ENCODE data around the gene RBPJL. TPM values are rescaled to one million over a fixed set of nuclear protein-coding genes. Genes with fewer than 3 reads are reported as not detected.

Gene RBPJL
- total and polyA plus RNA-seq, 2 of the 13 experiments (the other 11 are each of a cell fraction or from before 2014, with no cell fraction given): not detected

DNA sequence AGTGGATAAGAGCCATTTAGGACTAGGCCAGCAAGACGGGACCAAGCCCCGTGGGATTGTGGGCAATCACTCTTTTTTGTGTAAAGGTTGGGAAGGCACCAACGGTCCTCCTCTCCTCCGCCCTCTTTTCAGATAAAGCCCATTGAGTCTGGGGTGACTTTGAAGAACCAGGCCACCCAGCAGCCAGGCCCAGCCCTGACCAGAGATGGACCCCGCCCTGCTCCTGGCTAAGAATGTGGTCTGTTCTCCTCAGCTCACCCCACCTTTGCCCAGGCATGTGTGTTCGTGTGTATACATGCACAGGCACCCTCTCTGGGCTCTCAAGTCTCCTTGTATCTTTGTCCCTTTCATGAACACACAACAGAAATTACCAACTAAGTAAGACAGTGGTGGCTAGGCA, 32.4 kb downstream of the RBPJL start (continued):
- TF ChIP-seq, protein P1, sequence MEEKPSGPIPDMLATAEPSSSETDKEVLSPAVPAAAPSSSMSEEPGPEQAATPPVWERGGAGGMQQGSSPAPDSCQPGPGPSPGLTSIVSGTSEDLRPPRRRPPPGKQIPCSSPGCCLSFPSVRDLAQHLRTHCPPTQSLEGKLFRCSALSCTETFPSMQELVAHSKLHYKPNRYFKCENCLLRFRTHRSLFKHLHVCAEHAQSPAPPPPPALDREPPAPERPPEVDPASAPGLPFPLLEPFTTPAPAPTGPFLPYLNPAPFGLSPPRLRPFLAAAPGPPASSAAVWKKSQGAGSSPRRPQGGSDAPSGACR (CRISPR knock-in tag; IDR thresholded peaks at IDR 0.05): no peak
- no peak for TF ChIP-seq RAD51 (IDR thresholded peaks at IDR 0.05; ENCODE audit: borderline replicate concordance)
- no peak for TF ChIP-seq IKZF4 (CRISPR knock-in tag; IDR thresholded peaks at IDR 0.05; ENCODE audit: borderline replicate concordance, low read depth, not compliant biosample characterization)
- no peak for TF ChIP-seq SRSF1 (optimal IDR thresholded peaks at IDR 0.05; ENCODE audit: low read depth, low read length)
- no peak for TF ChIP-seq ZNF7 (CRISPR knock-in tag; IDR thresholded peaks at IDR 0.05)

DNA sequence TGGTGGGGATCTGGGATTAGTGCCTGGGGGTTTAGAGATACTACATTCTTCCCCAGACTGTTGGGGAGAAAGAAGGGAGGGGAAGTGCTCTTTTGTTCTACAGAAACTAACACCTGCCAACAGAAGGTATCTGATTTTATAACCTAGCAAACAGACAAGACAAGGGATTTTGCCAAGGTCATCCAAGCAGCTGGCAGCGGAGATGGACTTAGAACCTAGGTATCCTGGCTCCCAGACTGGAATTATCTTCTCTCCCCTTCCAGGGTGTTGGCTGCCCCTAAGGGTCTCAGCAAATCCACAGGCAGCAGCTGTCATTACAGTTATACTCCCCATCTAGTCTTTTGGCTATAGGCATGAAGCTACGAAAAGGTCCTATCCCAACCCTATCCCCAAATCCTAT, 33.2 kb downstream of the RBPJL start:
- Histone ChIP-seq H3K27ac (ENCODE audit: extremely low read length, insufficient read depth, low read length) (peak overlapping the region; percentile 80), H3K4me1 (ENCODE audit: insufficient read depth, low read length) (peaks cover 90% of the 10 kb centered on the region), H3K4me2 (ENCODE audit: low read depth, low read length) (peak overlapping the region; percentile 99), H3K79me2 (ENCODE audit: insufficient read depth, low read length) (peaks cover 44% of the 10 kb centered on the region), H4K20me1 (ENCODE audit: insufficient read depth, low read length) (no peaks in the 10 kb centered on the region), H2AFZ (ENCODE audit: low read length) (no peak overlapping the region), H3K9me3 (ENCODE audit: low read length) (no peaks in the 10 kb centered on the region), H3K27me3 (ENCODE audit: control insufficient read depth in 1 of 2, insufficient read depth in 2 of 2, low read length in 2 of 2) (no peaks in the 10 kb centered on the region), H3K36me3 (replicated peaks in 1 of 2; ENCODE audit: control insufficient read depth in 1 of 2, insufficient read depth in 2 of 2, low read length in 2 of 2) (peaks cover 5 to 7% of the 10 kb centered on the region in 2 experiments; a peak in 3 of 5 replicates), H3K9ac (ENCODE audit: insufficient read depth, low read depth, low read length) (peak overlapping the region; percentile 35), H3K4me3 (replicated peaks in 1 of 3; ENCODE audit: insufficient read depth in 1 of 3, low read depth in 2 of 3, low read length in 3 of 3) (0 out of 6 replicates have a peak overlapping the region, but pooled peaks of 1 of the 3 experiments have one; percentile 87)
- DNase-seq (ENCODE audit: low spot score): no peak
- intact Hi-C loops (cut with micrococcal nuclease; ENCODE audit: unreplicated experiment) (loop anchor here (5.0 kb wide), 2 partner anchors 78 to 633 kb away; partner anchors contain the start of genes PIGT and ZNF335), in situ Hi-C loops (cut with HindIII; ENCODE audit: extremely low pct_ligation_motif_present, low pct_unique_long_range_greater_than_20kb) (no loop called here)
- no peak for ATAC-seq
- BruUV-seq (replicated peaks): no TSS peak
- CTCF ChIA-PET (ENCODE audit: low intra/inter-chr PET ratio, low total read pairs): no interaction called here
- WGBS (ENCODE audit: low lambda C conversion rate): 65% methylated on average over 2 of the region's 2 CpGs
- POLR2A ChIA-PET: interaction anchor here (1.2 to 23.9 kb wide), 3 partner anchors 20 to 97 kb away, joined by 3 to 1422 read pairs (median 25); partner anchors contain the start of genes PIGT, SDC4 and SYS1
- no peak for FAIRE-seq
- no peak for TF ChIP-seq SOX13 (IDR thresholded peaks at IDR 0.05)
- peak in 1 of 2 experiments; percentile 83; a peak in 2 of 4 replicates for TF ChIP-seq SOX13 (CRISPR knock-in tag; conservative IDR thresholded peaks at IDR 0.05 in 1 of 2, IDR thresholded peaks at IDR 0.05 in 1 of 2)
- TF ChIP-seq, protein P2, sequence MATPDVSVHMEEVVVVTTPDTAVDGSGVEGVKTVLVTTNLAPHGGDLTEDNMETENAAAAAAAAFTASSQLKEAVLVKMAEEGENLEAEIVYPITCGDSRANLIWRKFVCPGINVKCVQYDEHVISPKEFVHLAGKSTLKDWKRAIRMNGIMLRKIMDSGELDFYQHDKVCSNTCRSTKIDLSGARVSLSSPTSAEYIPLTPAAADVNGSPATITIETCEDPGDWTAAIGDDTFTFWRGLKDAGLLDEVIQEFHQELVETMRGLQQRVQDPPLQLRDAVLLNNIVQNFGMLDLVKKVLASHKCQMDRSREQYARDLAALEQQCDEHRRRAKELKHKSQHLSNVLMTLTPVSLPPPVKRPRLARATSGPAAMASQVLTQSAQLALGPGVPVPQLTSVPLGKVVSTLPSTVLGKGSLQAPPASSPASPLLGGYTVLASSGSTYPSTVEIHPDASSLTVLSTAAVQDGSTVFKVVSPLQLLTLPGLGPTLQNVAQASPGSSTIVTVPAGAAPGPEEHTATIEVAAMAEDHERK (CRISPR knock-in tag; IDR thresholded peaks at IDR 0.05; ENCODE audit: low read depth): no peak
- TF ChIP-seq ZSCAN29 (CRISPR knock-in tag; conservative IDR thresholded peaks at IDR 0.05): no peak
- TF ChIP-seq GABPA (IDR thresholded peaks at IDR 0.05; ENCODE audit: low read depth, low read length): no peak
- no peak for TF ChIP-seq GABPA (CRISPR knock-in tag; IDR thresholded peaks at IDR 0.05; ENCODE audit: low read depth)
- TF ChIP-seq GABPB1 (CRISPR knock-in tag; IDR thresholded peaks at IDR 0.05): 0 out of 2 replicates have a peak, but pooled peaks have one; percentile 7
- TF ChIP-seq, protein P3, sequence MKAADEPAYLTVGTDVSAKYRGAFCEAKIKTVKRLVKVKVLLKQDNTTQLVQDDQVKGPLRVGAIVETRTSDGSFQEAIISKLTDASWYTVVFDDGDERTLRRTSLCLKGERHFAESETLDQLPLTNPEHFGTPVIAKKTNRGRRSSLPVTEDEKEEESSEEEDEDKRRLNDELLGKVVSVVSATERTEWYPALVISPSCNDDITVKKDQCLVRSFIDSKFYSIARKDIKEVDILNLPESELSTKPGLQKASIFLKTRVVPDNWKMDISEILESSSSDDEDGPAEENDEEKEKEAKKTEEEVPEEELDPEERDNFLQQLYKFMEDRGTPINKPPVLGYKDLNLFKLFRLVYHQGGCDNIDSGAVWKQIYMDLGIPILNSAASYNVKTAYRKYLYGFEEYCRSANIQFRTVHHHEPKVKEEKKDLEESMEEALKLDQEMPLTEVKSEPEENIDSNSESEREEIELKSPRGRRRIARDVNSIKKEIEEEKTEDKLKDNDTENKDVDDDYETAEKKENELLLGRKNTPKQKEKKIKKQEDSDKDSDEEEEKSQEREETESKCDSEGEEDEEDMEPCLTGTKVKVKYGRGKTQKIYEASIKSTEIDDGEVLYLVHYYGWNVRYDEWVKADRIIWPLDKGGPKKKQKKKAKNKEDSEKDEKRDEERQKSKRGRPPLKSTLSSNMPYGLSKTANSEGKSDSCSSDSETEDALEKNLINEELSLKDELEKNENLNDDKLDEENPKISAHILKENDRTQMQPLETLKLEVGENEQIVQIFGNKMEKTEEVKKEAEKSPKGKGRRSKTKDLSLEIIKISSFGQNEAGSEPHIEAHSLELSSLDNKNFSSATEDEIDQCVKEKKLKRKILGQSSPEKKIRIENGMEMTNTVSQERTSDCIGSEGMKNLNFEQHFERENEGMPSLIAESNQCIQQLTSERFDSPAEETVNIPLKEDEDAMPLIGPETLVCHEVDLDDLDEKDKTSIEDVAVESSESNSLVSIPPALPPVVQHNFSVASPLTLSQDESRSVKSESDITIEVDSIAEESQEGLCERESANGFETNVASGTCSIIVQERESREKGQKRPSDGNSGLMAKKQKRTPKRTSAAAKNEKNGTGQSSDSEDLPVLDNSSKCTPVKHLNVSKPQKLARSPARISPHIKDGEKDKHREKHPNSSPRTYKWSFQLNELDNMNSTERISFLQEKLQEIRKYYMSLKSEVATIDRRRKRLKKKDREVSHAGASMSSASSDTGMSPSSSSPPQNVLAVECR (CRISPR knock-in tag; IDR thresholded peaks at IDR 0.05; ENCODE audit: borderline replicate concordance): no peak
- TF ChIP-seq RARA (CRISPR knock-in tag; IDR thresholded peaks at IDR 0.05): peak; percentile 16; the same call in 1 of the 2 replicates
- TF ChIP-seq ZNF850 (CRISPR knock-in tag; conservative IDR thresholded peaks at IDR 0.05): 0 out of 2 replicates have a peak, but pooled peaks have one; percentile 27
- TF ChIP-seq RBFOX2 (IDR thresholded peaks at IDR 0.05; ENCODE audit: low read depth, low read length): peak; percentile 65; the same call in 1 of the 2 replicates
- TF ChIP-seq KDM4B (CRISPR knock-in tag; IDR thresholded peaks at IDR 0.05): no peak
- 0 out of 2 replicates have a peak, but pooled peaks have one; percentile 38 for TF ChIP-seq ZNF761 (CRISPR knock-in tag; conservative IDR thresholded peaks at IDR 0.05)

All from HepG2 (cell line).